Hematopoietic multipotent progenitor cell treated with erythropoietin and hydrocortisone succinate and interleukin-3 and kit ligand, for 15 days (in vitro differentiated cells): Measurements from ENCODE around the gene CCND3.

Source experiments
- DNase-seq: peaks from one replicate; pipeline ENCODE4 v3.0.0-alpha.2; 2015; ENCODE audit warnings: low spot score

The CCND3 gene

DNA sequence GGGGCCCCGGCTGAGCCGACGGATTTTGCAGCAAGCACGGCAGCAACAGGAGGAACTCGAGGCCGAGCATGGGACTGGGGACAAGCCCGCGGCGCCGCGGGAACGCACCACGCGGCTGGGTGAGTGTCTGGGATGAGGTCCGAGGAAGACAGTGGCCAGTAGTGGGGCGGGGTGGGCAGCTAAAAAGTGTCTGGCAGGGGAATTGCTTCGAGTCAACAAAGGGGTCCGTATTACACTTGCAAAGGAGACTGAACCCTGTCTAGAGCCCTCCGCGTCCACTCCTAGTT lies 20.0 kb downstream of the CCND3 start:
- no peak for DNase-seq

DNA sequence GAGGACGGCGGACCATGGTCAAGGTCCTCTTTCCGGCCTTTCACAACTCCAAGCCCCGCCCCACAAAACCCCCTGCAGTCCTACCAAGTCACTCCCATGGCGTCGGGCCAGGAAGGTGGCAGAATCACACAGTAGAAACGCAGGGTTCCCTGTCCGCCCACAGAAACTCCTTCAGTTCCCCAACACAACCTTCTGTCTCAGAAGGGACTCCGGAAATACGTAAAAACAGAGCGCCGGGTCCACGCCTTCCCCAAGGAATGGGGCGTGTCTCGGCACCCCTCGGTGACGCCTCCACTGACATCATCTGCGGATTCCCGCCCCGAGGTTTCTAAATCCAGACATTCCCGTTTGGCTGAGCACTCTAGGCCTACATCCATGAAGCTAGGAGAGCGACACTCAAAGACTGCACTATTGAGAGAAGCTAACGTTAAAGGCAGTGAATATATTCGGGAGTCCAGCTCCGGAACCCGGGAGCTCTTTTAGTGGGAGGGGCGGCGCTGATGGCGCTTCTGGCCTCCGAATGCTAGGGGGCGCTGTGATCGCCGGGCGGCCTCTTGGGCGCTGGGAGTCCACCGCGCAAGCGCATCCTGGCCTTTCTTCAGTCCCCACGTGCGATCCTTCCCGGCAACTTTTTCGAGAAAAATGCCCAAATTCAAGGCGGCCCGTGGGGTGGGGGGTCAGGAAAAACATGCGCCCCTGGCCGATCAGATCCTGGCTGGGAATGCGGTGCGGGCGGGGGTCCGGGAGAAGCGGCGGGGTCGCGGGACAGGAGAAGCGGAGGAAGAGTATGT lies 20.5 kb downstream of the CCND3 start, which contains the start of the genes BYSL and MED20:
BYSL (plus strand) TSS at position 579 of the 791 bp plus-strand sequence; CDS start at position 643, 64 bp downstream.
MED20 (minus strand) TSS at position 219 of the 791 bp plus-strand sequence; CDS start at position 98, 121 bp downstream.
- peak; percentile 96 for DNase-seq

GRCh38 chr6:41917528-41917927 lies 24.1 kb downstream of the CCND3 start:
- DNase-seq = peak; percentile 65

- DNase-seq = peak; percentile 66
Measured at GRCh38 chr6:41914869-41915530, 26.6 kb downstream of the CCND3 start.

GRCh38 chr6:41914343-41914742 lies 27.3 kb downstream of the CCND3 start:
- no peak for DNase-seq

- no peak for DNase-seq
Measured at GRCh38 chr6:41909727-41910126, 31.9 kb downstream of the CCND3 start.

DNA sequence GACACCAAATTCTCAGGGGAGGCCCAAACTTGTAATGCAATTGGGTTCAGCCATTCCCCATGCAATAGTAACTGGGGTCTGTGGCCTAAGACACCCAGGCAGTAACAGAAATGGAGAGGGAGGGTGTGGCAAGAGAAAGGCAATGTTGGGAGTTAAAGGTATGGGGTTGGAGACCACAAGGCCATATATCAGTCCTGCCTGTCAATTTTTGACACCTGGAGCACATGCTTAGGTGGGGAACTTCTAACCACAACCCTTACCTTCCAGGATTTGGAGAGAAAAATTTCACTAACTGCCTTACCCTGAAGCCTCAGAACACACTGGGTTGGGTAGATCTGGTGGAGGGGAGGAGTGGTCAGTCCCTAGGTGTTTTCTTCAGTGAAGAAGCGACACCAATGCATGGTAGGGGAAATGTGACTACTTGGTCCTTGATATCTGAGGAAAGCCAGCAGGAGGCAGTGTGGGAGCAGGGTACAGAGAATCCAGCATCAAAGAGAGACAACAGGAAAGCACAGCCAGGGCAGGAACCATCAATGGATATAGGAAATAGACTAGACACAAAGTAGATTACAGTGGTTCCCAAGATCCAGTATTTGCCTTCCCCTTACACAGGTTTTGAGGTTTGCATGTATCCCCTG lies 39.6 kb downstream of the CCND3 start:
- DNase-seq = peak; percentile 71

- DNase-seq = no peak
Measured at GRCh38 chr6:41900861-41901260, 40.7 kb downstream of the CCND3 start.

- no peak for DNase-seq
Measured at GRCh38 chr6:41896281-41896680, 45.3 kb downstream of the CCND3 start.

- DNase-seq = peak; percentile 87
Measured at GRCh38 chr6:41895300-41896233, 46.0 kb downstream of the CCND3 start, which contains the start of gene USP49. TSS of gene USP49 (minus strand) at chr6:41895375. CDS start at chr6:41806983, 88,392 bp downstream.

DNA sequence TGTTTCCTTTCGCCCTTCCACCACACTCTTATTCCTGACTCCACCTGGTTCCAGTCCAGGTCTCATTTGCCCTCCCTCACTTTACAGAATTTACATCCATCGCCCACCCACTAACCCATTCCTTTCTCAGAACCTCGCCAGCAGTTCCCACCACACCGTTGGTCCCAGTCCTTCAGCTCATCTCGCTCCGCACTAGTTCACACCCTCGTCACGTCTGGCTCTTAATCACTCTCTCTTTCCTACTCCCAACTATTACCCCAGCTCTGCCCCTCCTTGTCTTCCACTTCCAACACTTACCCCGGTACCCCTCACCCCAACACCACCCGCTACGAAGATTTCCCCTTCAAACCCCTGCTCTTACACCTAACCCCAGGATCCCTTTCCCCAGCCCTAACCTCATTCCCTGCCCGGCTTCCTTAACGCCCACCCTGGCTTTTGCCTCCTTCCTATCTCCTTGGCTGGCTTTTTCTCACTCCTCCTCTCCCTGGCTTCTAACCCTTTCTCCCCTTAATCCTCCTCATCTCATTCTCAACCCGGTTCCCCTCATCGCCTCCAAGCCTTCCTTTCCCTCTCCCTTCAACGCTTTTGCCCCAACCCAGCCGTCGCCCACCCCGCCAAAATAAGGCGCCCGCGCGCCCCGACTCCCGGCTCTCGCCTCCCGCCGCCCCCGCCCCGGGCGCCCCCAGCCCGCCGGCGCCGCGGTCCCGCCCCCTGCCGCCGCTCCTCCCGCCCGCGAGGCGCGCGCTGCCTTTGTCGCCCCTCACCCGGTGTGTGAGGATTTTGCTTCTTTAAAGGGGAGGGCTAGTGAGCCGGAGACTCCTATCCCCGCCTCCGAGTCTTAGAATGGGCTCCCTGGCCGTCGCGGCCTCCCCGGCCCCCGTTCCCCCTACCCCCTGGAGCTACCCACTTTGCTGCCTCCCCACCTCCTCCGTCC lies 47.0 kb downstream of the CCND3 start:
- DNase-seq = no peak

GRCh38 chr6:41892921-41893564 lies 48.6 kb downstream of the CCND3 start:
- no peak for DNase-seq

DNA sequence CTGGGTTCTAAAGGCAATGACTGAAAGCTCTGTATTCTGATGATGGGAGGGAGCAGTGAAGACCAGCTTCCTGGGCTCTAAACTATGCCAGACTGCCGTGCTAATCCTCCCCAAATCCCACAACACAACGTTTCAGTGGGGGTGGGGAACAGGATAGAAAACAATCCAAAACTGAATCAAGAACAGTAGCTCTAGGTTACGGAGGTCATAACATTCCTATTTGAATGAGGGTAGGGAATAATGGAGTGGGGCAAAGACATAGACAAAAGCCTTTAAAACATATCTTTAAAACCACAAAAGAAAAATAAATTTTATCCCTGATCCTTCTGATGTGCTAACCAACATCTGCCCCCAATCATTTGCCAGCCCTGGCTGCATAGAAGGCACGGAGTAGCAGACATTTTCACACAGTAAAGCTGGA lies 54.3 kb downstream of the CCND3 start:
- DNase-seq = no peak

DNA sequence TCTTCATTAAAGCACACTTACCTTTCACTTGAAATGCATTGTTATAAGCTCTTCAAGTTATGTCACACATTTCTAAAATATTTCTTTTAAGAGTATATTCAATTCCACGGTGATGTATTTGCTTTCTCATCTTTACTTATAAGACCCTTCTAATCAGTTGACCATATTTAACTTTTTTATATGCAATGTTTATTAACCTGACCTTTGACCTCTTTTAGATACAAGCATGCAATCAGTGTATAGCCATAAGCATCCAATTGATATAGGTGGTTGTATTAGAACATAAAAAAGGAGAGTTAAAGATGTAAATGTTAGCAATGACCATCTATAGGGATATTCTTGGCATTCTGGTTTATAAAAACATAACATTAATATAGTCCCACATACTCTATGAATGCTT lies 55.7 kb downstream of the CCND3 start:
- no peak for DNase-seq

GRCh38 chr6:41884957-41885356 lies 56.7 kb downstream of the CCND3 start:
- no peak for DNase-seq
